Smooth muscle cell (in vitro differentiated cells): ENCODE data around the gene CHD6. TPM values are rescaled to one million over a fixed set of nuclear protein-coding genes. Genes with fewer than 3 reads are reported as not detected.

Experiments
- DNase-seq: peaks from one replicate; lab custom pipeline; 2025; ENCODE audit not compliant: unreplicated experiment; lab: John Stamatoyannopoulos, UW
- H2AFZ ChIP-seq: fragments of 200-600 bp; sonication (generic); 2 replicates; pipeline ENCODE4 v1.6.0; 2016; ENCODE audit warnings: antibody characterized with exemption, low read depth, mild to moderate bottlenecking
- H3F3A ChIP-seq: fragments of 200-600 bp; sonication (generic); 2 replicates; pipeline ENCODE4 v1.6.0; 2017; ENCODE audit warnings: antibody characterized with exemption, low read depth
- H3K27ac ChIP-seq: fragments of 200-600 bp; sonication (generic); 2 replicates; pipeline ENCODE4 v1.5.1; 2016; ENCODE audit warnings: low read depth, mild to moderate bottlenecking
- H3K27me3 ChIP-seq: fragments of 200-600 bp; sonication (generic); 2 replicates; pipeline ENCODE4 v1.6.1; 2016; ENCODE audit warnings: low read depth, mild to moderate bottlenecking
- H3K36me3 ChIP-seq: fragments of 200-600 bp; sonication (generic); 2 replicates; pipeline ENCODE4 v1.5.1; 2016; ENCODE audit warnings: low read depth
- H3K4me1 ChIP-seq: fragments of 200-600 bp; sonication (generic); 2 replicates; pipeline ENCODE4 v1.5.1; 2016; ENCODE audit warnings: low read depth
- H3K4me2 ChIP-seq: fragments of 200-600 bp; sonication (generic); 2 replicates; pipeline ENCODE4 v1.6.0; 2016; ENCODE audit warnings: mild to moderate bottlenecking
- H3K4me3 ChIP-seq: fragments of 200-600 bp; sonication (generic); 2 replicates; pipeline ENCODE4 v1.5.1; 2016; ENCODE audit warnings: mild to moderate bottlenecking
- H3K79me2 ChIP-seq: fragments of 200-600 bp; sonication (generic); 2 replicates; pipeline ENCODE4 v1.6.0; 2016; ENCODE audit warnings: low read depth, mild to moderate bottlenecking
- H3K9ac ChIP-seq: fragments of 200-600 bp; sonication (generic); 2 replicates; pipeline ENCODE4 v1.6.0; 2016; ENCODE audit warnings: low read depth
- H3K9me3 ChIP-seq: fragments of 200-600 bp; sonication (generic); replicated peaks from 2 replicates; pipeline ENCODE4 v1.5.1; 2016; ENCODE audit warnings: low read depth
- H4K20me1 ChIP-seq: fragments of 200-600 bp; sonication (generic); 2 replicates; pipeline ENCODE4 v1.6.0; 2016; ENCODE audit warnings: low read depth
- CTCF ChIP-seq: fragments of 200-600 bp; sonication (generic); IDR thresholded peaks from 2 replicates; pipeline ENCODE4 v1.5.1; 2017; ENCODE audit warnings: borderline replicate concordance, mild to moderate bottlenecking, antibody characterized with exemption; ENCODE audit not compliant: insufficient read depth, poor library complexity, severe bottlenecking
- WGBS: methylation state at CpG from one replicate; pipeline ENCODE4 v1.1.7; 2016; ENCODE audit warnings: low lambda C conversion rate; 5-methylcytosine and 5-hydroxymethylcytosine counted together
- polyA plus RNA-seq: library from polyadenylated mRNA; unstranded; fragments of >200 nt; fragmentation: Nextera tagmentation; extraction: Ambion mirVana; gene quantifications from 2 replicates; pipeline ENCODE4 v1.2.1, GENCODE V29; 2016
- total RNA-seq: library from RNA; depleted of rRNA; stranded (reverse); fragments of >200 nt; gene quantifications from 2 replicates; pipeline ENCODE4 v1.2.3, GENCODE V29; 2014

CHD6 gene
- total and polyA plus RNA-seq, 2 experiments from 2014 or later, result 41.7 to 47.8 TPM

- peaks cover 4% of the 10 kb centered on the region for H3K4me1 ChIP-seq
- peaks cover 62% of the 10 kb centered on the region for H4K20me1 ChIP-seq
- 90% methylated on average over 7 of the region's 7 CpGs for WGBS
- H3K79me2 ChIP-seq, result peaks cover 22% of the 10 kb centered on the region
- H3K36me3 ChIP-seq, result peaks cover 10% of the 10 kb centered on the region
- H3K9ac ChIP-seq, result no peak overlapping the region
- no peak overlapping the region for H3K4me3 ChIP-seq
- H3K4me2 ChIP-seq, result no peak overlapping the region
- no peaks in the 10 kb centered on the region for H3K9me3 ChIP-seq
- H3K27me3 ChIP-seq, result no peaks in the 10 kb centered on the region
- no peak for DNase-seq
- TF ChIP-seq CTCF, result no peak
- no peaks in the 10 kb centered on the region for H3F3A ChIP-seq
- H2AFZ ChIP-seq, result no peak overlapping the region
- no peak overlapping the region for H3K27ac ChIP-seq
These were observed 113.0 kb downstream of the CHD6 start for GRCh38 chr20:41505184-41505583.

- TF ChIP-seq CTCF, result no peak
- no peaks in the 10 kb centered on the region for H3K27me3 ChIP-seq
- H3K27ac ChIP-seq, result no peak overlapping the region
- no peak overlapping the region for H3K4me2 ChIP-seq
- DNase-seq, result no peak
- H3K9ac ChIP-seq, result no peak overlapping the region
- no peak overlapping the region for H3K4me3 ChIP-seq
- H2AFZ ChIP-seq, result no peak overlapping the region
- peaks cover 14% of the 10 kb centered on the region for H3K79me2 ChIP-seq
- WGBS, result 48% methylated on average over 1 of the region's 1 CpG
- H3F3A ChIP-seq, result no peaks in the 10 kb centered on the region
- peaks cover 49% of the 10 kb centered on the region for H4K20me1 ChIP-seq
- H3K4me1 ChIP-seq, result no peaks in the 10 kb centered on the region
- no peaks in the 10 kb centered on the region for H3K9me3 ChIP-seq
- peaks cover 7% of the 10 kb centered on the region for H3K36me3 ChIP-seq
These were observed 116.8 kb downstream of the CHD6 start for GRCh38 chr20:41501376-41501775.

- Histone ChIP-seq H3K27me3 (no peaks in the 10 kb centered on the region), H3K4me3 (no peak overlapping the region), H3K36me3 (peaks cover 6% of the 10 kb centered on the region), H4K20me1 (peaks cover 40% of the 10 kb centered on the region), H3K9ac (no peak overlapping the region), H3K4me2 (no peak overlapping the region), H3K79me2 (peaks cover 6% of the 10 kb centered on the region), H3K9me3 (no peaks in the 10 kb centered on the region), H2AFZ (no peak overlapping the region), H3K27ac (no peak overlapping the region), H3F3A (no peaks in the 10 kb centered on the region), H3K4me1 (no peaks in the 10 kb centered on the region)
- no peak for TF ChIP-seq CTCF
- no peak for DNase-seq
- WGBS, result 83% methylated on average over 4 of the region's 4 CpGs
These were observed 118.0 kb downstream of the CHD6 start for GRCh38 chr20:41499961-41500725.

GRCh38 chr20:41499064-41499463, 119.1 kb downstream of the CHD6 start:
- Histone ChIP-seq H4K20me1 (peaks cover 40% of the 10 kb centered on the region), H3K36me3 (no peaks in the 10 kb centered on the region), H3K9ac (no peak overlapping the region), H3K4me3 (no peak overlapping the region), H2AFZ (no peak overlapping the region), H3K4me1 (no peaks in the 10 kb centered on the region), H3K27me3 (no peaks in the 10 kb centered on the region), H3K27ac (no peak overlapping the region), H3F3A (no peaks in the 10 kb centered on the region), H3K79me2 (peaks cover 6% of the 10 kb centered on the region), H3K4me2 (no peak overlapping the region), H3K9me3 (no peaks in the 10 kb centered on the region)
- DNase-seq, result no peak
- no peak for TF ChIP-seq CTCF
